ENCODE data around the gene CD164. TPM values are rescaled to one million over a fixed set of nuclear protein-coding genes. Genes with fewer than 3 reads are reported as not detected.
A peak's percentile ranks its signal among the peaks of the same experiment; 100 is the strongest.

The CD164 gene
- total and polyA plus RNA-seq, 9 donors: 165 to 327 (median 244) TPM

DNA sequence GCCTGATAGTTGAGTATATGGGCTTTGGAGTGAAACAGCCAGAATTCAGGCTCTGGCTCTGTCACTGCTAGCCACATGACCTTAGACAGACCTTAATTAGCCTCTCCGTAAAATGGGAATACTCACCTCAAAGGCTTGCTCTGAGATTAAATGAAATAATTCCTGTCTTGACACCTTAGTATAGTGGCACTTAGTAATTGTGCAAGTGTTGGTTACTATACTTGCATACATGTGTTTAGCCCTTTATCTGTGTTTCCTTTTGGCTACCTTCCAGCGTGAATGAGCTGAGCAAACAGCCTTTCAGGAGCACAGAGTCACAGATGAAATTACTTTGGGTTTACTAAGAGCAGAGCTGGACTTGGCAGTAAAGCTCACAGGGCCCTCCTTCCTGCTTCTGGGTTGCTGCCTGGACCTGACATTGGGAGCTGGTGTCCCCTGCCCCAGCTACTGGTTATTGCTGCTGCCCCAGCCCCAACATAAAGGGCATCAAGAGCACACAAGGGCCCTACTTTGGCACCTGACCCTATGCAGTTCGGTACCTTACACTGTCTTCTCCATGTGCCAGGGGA lies 32.8 kb downstream of the CD164 start:
- H3K27ac ChIP-seq (ENCODE audit: low read length): no peak overlapping the region
- no peaks in the 10 kb centered on the region for H3K9me3 ChIP-seq (replicated peaks; ENCODE audit: control insufficient read depth, low read depth, low read length)
- no peak overlapping the region for H3K4me3 ChIP-seq (ENCODE audit: low read length)
- peaks cover 7% of the 10 kb centered on the region for H3K4me1 ChIP-seq (ENCODE audit: control insufficient read depth, insufficient read depth, low read length)
- peaks cover 10% of the 10 kb centered on the region for H3K36me3 ChIP-seq (ENCODE audit: control insufficient read depth, insufficient read depth, low read length)
- peak; percentile 74 for DNase-seq
- no peaks in the 10 kb centered on the region for H3K27me3 ChIP-seq (ENCODE audit: control insufficient read depth, insufficient read depth, low read length)
- 40% methylated on average over 1 of the region's 3 CpGs for WGBS (ENCODE audit: insufficient coverage)

DNA sequence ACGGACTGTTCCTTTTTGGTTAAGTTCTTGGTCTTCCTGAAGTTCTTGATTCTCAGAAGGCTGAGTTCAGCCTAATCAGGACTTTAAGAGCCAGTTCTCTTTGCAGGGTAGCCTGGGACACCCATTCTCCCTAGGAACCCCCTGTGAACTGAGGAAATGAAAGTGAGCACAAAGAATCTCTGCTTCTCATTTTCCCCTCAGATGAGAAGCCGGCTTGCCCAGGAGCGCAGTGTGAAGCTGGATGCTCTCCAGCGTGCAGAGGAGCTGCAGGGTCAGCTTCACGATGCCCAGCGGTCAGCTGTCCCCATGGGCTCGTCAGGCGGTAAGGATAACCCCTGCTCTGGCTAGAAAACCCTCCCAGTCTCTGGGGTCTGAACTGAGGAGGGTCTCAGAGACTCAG lies 34.0 kb downstream of the CD164 start:
- peak; percentile 53 for DNase-seq
- H3K4me3 ChIP-seq (ENCODE audit: low read length): no peak overlapping the region
- no peaks in the 10 kb centered on the region for H3K9me3 ChIP-seq (replicated peaks; ENCODE audit: control insufficient read depth, low read depth, low read length)
- peaks cover 13% of the 10 kb centered on the region for H3K4me1 ChIP-seq (ENCODE audit: control insufficient read depth, insufficient read depth, low read length)
- WGBS (ENCODE audit: insufficient coverage): 58% methylated on average over 6 of the region's 8 CpGs
- no peak overlapping the region for H3K27ac ChIP-seq (ENCODE audit: low read length)
- peaks cover 6% of the 10 kb centered on the region for H3K36me3 ChIP-seq (ENCODE audit: control insufficient read depth, insufficient read depth, low read length)
- no peaks in the 10 kb centered on the region for H3K27me3 ChIP-seq (ENCODE audit: control insufficient read depth, insufficient read depth, low read length)

DNA sequence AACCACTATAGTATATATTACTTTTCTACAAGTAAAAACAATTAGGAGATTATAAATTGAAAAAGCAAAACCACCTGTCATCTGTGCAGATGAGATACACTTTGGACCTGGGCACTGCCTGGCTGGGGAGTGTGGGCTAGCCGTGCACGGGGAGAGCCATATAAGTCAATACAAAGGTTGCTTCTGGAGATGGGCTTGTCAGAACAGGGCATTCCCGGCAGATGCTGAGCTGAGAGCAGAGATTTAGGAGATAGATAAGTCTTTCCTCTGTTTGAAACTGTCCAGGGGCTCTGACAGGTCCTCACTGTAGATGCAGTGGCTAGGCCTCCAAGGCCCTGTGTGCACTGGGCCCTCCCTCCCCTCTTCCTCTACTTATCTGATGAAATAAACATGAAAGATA lies 34.5 kb downstream of the CD164 start:
- Histone ChIP-seq H3K9me3 (replicated peaks; ENCODE audit: control insufficient read depth, low read depth, low read length) (no peaks in the 10 kb centered on the region), H3K36me3 (ENCODE audit: control insufficient read depth, insufficient read depth, low read length) (peaks cover 6% of the 10 kb centered on the region), H3K27ac (ENCODE audit: low read length) (no peak overlapping the region), H3K27me3 (ENCODE audit: control insufficient read depth, insufficient read depth, low read length) (no peaks in the 10 kb centered on the region), H3K4me1 (ENCODE audit: control insufficient read depth, insufficient read depth, low read length) (peaks cover 15% of the 10 kb centered on the region), H3K4me3 (ENCODE audit: low read length) (no peak overlapping the region)
- DNase-seq: no peak
- 79% methylated on average over 2 of the region's 3 CpGs for WGBS (ENCODE audit: insufficient coverage)

DNA sequence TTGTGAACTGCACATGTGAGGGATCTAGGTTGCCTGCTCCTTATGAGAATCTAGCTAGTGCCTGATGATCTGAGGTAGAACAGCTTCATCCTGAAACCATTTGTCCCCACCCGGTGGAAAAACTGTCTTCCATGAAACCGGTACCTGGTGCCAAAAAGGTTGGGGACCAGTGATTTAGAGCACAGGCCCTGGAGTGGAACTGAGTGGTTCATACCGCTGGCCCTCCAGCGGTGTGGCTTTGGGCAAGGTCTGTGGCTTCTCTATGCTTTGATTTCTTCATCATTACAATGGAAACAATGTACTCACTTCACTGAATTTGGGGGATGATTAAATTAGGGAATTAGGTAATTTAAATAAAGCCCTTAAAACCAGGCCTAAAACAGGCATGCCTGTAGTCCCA lies 36.3 kb downstream of the CD164 start:
- H3K4me3 ChIP-seq (ENCODE audit: low read length): no peak overlapping the region
- DNase-seq: no peak
- H3K4me1 ChIP-seq (ENCODE audit: control insufficient read depth, insufficient read depth, low read length): peaks cover 27% of the 10 kb centered on the region
- no peaks in the 10 kb centered on the region for H3K27me3 ChIP-seq (ENCODE audit: control insufficient read depth, insufficient read depth, low read length)
- WGBS (ENCODE audit: insufficient coverage): no CpG with 5 or more reads among the region's 4 CpGs
- peaks cover 4% of the 10 kb centered on the region for H3K36me3 ChIP-seq (ENCODE audit: control insufficient read depth, insufficient read depth, low read length)
- no peak overlapping the region for H3K27ac ChIP-seq (ENCODE audit: low read length)
- H3K9me3 ChIP-seq (replicated peaks; ENCODE audit: control insufficient read depth, low read depth, low read length): no peaks in the 10 kb centered on the region

DNA sequence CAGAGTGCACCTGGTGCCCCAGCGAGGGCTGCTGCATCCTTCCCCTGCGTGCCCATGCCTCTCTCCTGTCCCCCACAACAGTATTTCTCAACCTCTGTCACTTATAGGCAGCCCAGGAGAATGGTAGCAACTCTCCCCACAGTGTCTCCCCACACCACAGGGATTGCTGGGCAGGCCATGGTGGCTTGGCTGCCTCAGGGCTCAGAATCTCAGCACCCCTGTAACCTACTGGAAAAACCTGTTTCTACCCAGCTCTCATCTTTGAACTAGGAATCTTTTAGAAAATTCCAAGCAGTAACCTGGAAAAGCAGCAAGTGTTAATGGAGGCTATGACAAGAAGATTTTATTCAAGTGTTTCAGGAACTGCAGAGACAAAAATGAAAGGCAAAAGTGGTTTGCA lies 38.0 kb downstream of the CD164 start:
- H3K4me3 ChIP-seq (ENCODE audit: low read length): no peak overlapping the region
- H3K36me3 ChIP-seq (ENCODE audit: control insufficient read depth, insufficient read depth, low read length): no peaks in the 10 kb centered on the region
- H3K27ac ChIP-seq (ENCODE audit: low read length): peak overlapping the region; percentile 49
- 72% methylated on average over 2 of the region's 2 CpGs for WGBS (ENCODE audit: insufficient coverage)
- no peak for DNase-seq
- no peaks in the 10 kb centered on the region for H3K9me3 ChIP-seq (replicated peaks; ENCODE audit: control insufficient read depth, low read depth, low read length)
- no peaks in the 10 kb centered on the region for H3K27me3 ChIP-seq (ENCODE audit: control insufficient read depth, insufficient read depth, low read length)
- peaks cover 35% of the 10 kb centered on the region for H3K4me1 ChIP-seq (ENCODE audit: control insufficient read depth, insufficient read depth, low read length)

DNA sequence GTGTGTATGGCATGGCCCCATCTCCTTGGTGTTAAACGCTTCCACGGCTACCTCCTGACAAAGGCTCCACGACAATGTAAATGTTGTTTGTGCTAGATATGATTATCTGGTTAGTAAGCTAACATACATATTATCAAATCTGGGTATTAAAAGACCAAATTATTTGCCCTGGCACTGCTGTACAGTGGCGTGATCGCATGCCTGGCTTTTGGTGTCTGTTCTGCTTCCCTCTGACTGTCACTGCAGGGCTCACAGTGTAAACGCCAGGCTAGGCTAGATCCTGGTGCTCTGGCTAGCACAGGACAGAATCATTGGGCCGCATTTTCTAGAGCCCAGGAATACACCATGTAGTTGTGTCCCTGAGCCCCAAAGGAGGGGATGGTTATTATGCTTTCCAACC lies 38.7 kb downstream of the CD164 start:
- no peak for DNase-seq
- Histone ChIP-seq H3K27ac (ENCODE audit: low read length) (peak overlapping the region; percentile 49), H3K9me3 (replicated peaks; ENCODE audit: control insufficient read depth, low read depth, low read length) (no peaks in the 10 kb centered on the region), H3K4me3 (ENCODE audit: low read length) (no peak overlapping the region), H3K4me1 (ENCODE audit: control insufficient read depth, insufficient read depth, low read length) (peaks cover 35% of the 10 kb centered on the region), H3K36me3 (ENCODE audit: control insufficient read depth, insufficient read depth, low read length) (no peaks in the 10 kb centered on the region), H3K27me3 (ENCODE audit: control insufficient read depth, insufficient read depth, low read length) (no peaks in the 10 kb centered on the region)
- WGBS (ENCODE audit: insufficient coverage): 56% methylated on average over 2 of the region's 7 CpGs

DNA sequence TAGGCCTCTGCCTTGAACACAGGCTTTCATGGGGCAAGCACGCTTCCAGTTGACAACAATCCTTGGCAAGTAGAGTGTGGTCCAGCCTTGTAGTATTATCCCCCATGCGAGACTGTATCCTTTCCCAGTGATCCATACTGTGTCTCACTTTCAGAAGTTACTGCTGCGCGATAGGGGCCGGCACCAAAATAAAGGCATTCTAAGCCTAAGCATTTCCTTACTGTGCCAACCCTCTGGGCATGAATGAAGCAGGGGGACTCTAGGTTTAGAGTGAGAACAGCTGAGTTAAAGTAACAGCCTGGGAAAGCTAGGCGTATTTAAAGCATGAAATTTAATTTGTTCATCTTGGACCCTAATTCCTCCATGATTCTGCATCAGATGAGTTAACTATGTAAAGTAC lies 39.4 kb downstream of the CD164 start:
- Histone ChIP-seq H3K27ac (ENCODE audit: low read length) (peak overlapping the region; percentile 57), H3K4me1 (ENCODE audit: control insufficient read depth, insufficient read depth, low read length) (peaks cover 35% of the 10 kb centered on the region), H3K9me3 (replicated peaks; ENCODE audit: control insufficient read depth, low read depth, low read length) (no peaks in the 10 kb centered on the region), H3K36me3 (ENCODE audit: control insufficient read depth, insufficient read depth, low read length) (no peaks in the 10 kb centered on the region), H3K27me3 (ENCODE audit: control insufficient read depth, insufficient read depth, low read length) (no peaks in the 10 kb centered on the region), H3K4me3 (ENCODE audit: low read length) (no peak overlapping the region)
- 94% methylated on average over 3 of the region's 6 CpGs for WGBS (ENCODE audit: insufficient coverage)
- peak; percentile 66 for DNase-seq

DNA sequence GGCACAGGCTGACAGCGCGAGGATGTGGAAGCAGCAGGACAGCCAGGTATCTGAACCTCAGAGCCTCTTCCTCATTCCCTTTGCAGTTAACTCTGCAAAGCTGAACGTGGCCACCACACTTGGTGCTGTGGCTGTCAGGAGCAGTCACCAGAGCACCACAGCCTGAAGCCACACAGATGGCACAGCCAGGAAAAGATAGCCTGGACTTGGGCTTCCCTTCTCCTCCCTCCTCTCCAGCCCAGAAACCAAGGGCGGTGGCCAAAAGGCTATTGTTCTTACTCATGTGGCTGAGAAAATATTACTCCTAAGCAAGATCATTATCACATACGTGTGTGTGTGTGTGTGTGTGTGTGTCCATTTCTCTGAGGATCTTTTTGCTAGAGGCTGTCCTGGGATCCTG lies 39.8 kb downstream of the CD164 start:
- Histone ChIP-seq H3K27ac (ENCODE audit: low read length) (peak overlapping the region; percentile 57), H3K4me1 (ENCODE audit: control insufficient read depth, insufficient read depth, low read length) (peaks cover 35% of the 10 kb centered on the region), H3K27me3 (ENCODE audit: control insufficient read depth, insufficient read depth, low read length) (no peaks in the 10 kb centered on the region), H3K4me3 (ENCODE audit: low read length) (no peak overlapping the region), H3K36me3 (ENCODE audit: control insufficient read depth, insufficient read depth, low read length) (no peaks in the 10 kb centered on the region), H3K9me3 (replicated peaks; ENCODE audit: control insufficient read depth, low read depth, low read length) (no peaks in the 10 kb centered on the region)
- no peak for DNase-seq
- 83% methylated on average over 3 of the region's 5 CpGs for WGBS (ENCODE audit: insufficient coverage)

DNA sequence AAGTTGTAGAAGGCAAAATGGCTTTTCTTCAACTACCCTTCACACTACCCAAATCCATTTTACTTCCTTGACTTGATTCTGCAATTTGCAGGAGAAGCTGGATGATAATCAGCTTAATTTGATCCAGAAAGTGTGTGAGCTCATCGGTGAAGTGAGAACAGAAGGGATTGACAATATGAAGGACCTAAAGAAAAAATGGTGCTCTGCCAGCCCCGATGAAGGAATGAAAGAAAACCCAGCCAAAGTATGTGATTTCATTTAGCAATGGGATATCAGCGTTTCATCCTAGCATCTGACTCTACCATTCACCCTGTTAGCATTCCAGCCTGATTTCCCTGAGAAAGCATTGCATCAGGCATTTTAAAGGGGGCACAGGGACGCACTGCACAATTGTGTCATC lies 41.5 kb downstream of the CD164 start:
- no peak overlapping the region for H3K4me3 ChIP-seq (ENCODE audit: low read length)
- peak overlapping the region; percentile 67 for H3K27ac ChIP-seq (ENCODE audit: low read length)
- peak; percentile 63 for DNase-seq
- peaks cover 35% of the 10 kb centered on the region for H3K4me1 ChIP-seq (ENCODE audit: control insufficient read depth, insufficient read depth, low read length)
- H3K9me3 ChIP-seq (replicated peaks; ENCODE audit: control insufficient read depth, low read depth, low read length): no peaks in the 10 kb centered on the region
- WGBS (ENCODE audit: insufficient coverage): 38% methylated on average over 4 of the region's 4 CpGs
- no peaks in the 10 kb centered on the region for H3K36me3 ChIP-seq (ENCODE audit: control insufficient read depth, insufficient read depth, low read length)
- no peaks in the 10 kb centered on the region for H3K27me3 ChIP-seq (ENCODE audit: control insufficient read depth, insufficient read depth, low read length)

DNA sequence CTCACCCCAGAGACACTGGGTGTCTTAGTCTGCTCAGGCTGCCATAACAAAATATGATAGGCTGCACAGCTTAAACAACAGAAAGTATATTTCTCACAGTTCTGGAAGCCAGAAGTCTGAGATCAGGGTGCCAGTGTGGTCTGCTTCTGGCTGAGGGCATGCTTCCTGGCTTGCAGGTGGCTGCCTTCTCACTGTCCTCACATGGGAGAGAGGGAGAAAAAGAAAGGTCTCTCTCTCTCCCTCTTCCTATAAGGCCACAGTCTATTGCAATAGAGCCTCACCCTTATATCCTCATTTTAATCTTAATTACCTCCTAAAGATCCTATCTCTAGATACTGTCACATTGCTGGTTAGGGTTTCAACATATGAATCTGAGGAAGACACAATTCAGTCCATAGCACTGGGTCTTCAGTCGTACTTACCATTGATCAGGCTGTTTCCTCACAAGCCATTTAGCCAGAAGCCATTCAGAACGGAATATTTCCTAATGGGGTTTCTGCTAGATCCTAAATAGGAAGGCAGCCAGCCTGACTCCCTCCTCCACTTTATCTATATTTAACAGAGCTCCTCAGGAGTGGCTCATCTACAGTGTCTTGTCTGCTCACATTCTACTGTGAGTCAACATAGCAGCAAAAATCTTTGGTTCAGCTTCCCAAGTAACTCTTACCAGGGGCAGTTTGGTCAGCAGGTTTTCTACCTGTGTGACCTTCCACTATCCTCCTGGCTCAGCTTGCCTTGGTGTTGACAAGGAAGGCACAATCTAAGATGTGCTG lies 42.2 kb downstream of the CD164 start:
- DNase-seq: no peak
- Histone ChIP-seq H3K4me1 (ENCODE audit: control insufficient read depth, insufficient read depth, low read length) (peaks cover 35% of the 10 kb centered on the region), H3K27me3 (ENCODE audit: control insufficient read depth, insufficient read depth, low read length) (no peaks in the 10 kb centered on the region), H3K4me3 (ENCODE audit: low read length) (no peak overlapping the region), H3K36me3 (ENCODE audit: control insufficient read depth, insufficient read depth, low read length) (no peaks in the 10 kb centered on the region), H3K27ac (ENCODE audit: low read length) (peak overlapping the region; percentile 37), H3K9me3 (replicated peaks; ENCODE audit: control insufficient read depth, low read depth, low read length) (no peaks in the 10 kb centered on the region)
- WGBS (ENCODE audit: insufficient coverage): no CpG with 5 or more reads among the region's 2 CpGs
